HG03354 (cell line): Measurements from ENCODE around the gene KATNA1.

Experiments used
- ATAC-seq: cut with Tn5 transposase; IDR thresholded peaks from one replicate; pipeline ENCODE4 v1.9.1; 2021; ENCODE audit warnings: mild to moderate bottlenecking; ENCODE audit not compliant: unreplicated experiment, poor library complexity, severe bottlenecking

Gene KATNA1

DNA sequence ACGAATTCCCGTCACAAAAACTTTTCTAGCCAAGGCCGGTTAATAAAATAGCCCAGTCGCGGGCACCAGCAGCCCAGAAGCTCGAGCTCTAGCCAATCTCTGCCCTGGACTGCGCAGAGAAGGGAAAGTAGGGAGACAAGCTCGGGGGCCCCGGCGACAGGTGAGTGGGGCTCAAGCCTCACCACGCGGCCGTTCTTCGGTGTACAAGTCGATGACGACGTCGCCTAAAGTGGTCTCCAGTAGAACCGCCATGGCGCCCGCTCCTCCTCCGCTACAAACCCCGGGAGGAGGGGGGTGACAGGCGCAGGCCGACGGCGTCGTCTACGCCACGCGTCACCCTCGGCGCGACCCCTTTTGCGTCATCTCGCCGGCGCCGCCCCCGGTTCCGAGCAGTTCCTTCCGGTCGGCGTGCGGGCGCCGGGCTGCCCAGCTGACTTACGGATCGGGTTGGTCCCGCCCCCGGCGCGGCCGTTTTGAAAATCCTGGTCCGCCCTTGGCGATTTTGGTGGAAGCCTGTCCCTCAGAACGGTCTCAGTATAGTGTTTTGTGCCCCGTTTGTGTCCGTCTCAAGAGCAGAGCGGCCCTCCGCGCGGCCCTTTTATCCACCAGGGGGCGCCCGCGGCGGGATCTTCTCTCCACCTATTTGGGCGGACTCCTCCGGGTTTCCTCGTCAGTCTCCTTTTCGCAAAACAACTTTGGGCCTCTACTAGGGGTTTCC lies 102.6 kb downstream of the KATNA1 start, which contains the start of gene PPIL4:
PPIL4 (minus strand) TSS at position 290 of the 718 bp plus-strand sequence; CDS start at position 252, 38 bp downstream.
- peak; percentile 87 for ATAC-seq

DNA sequence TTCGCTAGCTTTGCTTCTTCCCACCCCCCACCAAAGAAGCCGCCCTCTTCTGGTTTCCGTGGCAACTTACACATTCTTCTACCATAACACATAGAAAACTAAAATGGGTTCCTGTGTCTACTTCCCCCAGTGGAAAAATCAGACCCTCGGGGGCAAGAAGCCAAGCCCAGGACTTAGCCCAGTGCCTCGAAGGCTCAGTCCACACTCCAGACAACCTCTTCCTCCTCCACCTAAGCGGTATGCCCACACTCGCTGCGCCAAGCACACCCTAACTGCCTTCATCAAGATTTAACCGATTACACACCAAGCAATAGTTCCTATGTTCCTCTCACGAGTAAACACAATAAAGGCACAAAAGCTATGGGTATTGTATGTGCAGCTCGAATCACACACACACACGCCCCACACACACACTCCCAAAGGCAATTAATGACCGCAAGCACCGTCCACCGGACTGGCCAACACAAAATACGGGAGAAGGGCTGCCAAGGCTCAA lies 103.2 kb downstream of the KATNA1 start:
- peak; percentile 40 for ATAC-seq
